ENCODE data around the gene PLCL2. TPM values are rescaled to one million over a fixed set of nuclear protein-coding genes. Genes with fewer than 3 reads are reported as not detected.

PLCL2 gene
- total and polyA plus RNA-seq, 2 donors (not counting 1 experiment from before 2014, with no cell fraction given): 4.0 to 11.9 TPM

DNA sequence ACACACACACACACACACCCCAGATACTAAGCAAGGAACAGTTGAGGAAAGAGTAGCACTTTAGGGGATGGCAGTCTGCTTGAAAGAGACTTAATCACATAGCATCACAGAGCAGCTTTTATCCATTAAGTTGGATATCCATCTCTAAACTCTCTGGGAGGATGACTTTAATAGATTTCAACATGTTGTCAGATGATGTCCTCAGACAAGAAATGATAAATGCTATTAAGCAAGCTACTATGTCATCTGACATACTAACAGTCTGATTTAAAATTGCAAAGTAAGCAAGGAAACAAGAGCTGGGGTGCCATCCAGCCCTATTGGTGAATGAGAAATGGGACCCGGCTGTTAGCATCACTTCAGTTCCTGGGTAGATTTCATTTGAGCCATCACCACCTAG is 136.9 kb downstream of the PLCL2 start:
- H3K4me3 ChIP-seq (replicated peaks in 1 of 4; ENCODE audit: control extremely low read depth in 1 of 4, insufficient read depth in 1 of 4, low read depth in 3 of 4, low read length in 4 of 4): no peak overlapping the region
- no peak overlapping the region for H3K27ac ChIP-seq (ENCODE audit: insufficient read depth, low read length)
- TF ChIP-seq EZH2 (IDR thresholded peaks at IDR 0.05; ENCODE audit: low read length, missing control alignments): no peak
- TF ChIP-seq, protein P1, sequence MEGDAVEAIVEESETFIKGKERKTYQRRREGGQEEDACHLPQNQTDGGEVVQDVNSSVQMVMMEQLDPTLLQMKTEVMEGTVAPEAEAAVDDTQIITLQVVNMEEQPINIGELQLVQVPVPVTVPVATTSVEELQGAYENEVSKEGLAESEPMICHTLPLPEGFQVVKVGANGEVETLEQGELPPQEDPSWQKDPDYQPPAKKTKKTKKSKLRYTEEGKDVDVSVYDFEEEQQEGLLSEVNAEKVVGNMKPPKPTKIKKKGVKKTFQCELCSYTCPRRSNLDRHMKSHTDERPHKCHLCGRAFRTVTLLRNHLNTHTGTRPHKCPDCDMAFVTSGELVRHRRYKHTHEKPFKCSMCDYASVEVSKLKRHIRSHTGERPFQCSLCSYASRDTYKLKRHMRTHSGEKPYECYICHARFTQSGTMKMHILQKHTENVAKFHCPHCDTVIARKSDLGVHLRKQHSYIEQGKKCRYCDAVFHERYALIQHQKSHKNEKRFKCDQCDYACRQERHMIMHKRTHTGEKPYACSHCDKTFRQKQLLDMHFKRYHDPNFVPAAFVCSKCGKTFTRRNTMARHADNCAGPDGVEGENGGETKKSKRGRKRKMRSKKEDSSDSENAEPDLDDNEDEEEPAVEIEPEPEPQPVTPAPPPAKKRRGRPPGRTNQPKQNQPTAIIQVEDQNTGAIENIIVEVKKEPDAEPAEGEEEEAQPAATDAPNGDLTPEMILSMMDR (conservative IDR thresholded peaks at IDR 0.05 in 1 of 2, IDR thresholded peaks at IDR 0.05 in 1 of 2; ENCODE audit: low read depth in 1 of 2, low read length in 2 of 2): no peak
- H2AFZ ChIP-seq (ENCODE audit: low read length): no peak overlapping the region
- no peaks in the 10 kb centered on the region for H3K79me2 ChIP-seq (ENCODE audit: control insufficient read depth, insufficient read depth, low read length)
- H3K9me3 ChIP-seq (ENCODE audit: control insufficient read depth, insufficient read depth, low read depth, low read length): no peaks in the 10 kb centered on the region
- H3K9ac ChIP-seq (ENCODE audit: insufficient read depth, low read length): no peak overlapping the region
- H3K36me3 ChIP-seq (ENCODE audit: control insufficient read depth, insufficient read depth, low read length): no peaks in the 10 kb centered on the region
- no peak for DNase-seq (ENCODE audit: low read depth in 2 of 2)
- H3K4me2 ChIP-seq (ENCODE audit: extremely low read depth, insufficient read depth, low read length): no peak overlapping the region
- H4K20me1 ChIP-seq (ENCODE audit: control insufficient read depth, extremely low read depth, insufficient read depth, low read length): no peaks in the 10 kb centered on the region
- no peaks in the 10 kb centered on the region for H3K4me1 ChIP-seq (ENCODE audit: control insufficient read depth, extremely low read depth, insufficient read depth, low read length)
- no peaks in the 10 kb centered on the region for H3K27me3 ChIP-seq (ENCODE audit: control insufficient read depth, insufficient read depth, low read length)

DNA sequence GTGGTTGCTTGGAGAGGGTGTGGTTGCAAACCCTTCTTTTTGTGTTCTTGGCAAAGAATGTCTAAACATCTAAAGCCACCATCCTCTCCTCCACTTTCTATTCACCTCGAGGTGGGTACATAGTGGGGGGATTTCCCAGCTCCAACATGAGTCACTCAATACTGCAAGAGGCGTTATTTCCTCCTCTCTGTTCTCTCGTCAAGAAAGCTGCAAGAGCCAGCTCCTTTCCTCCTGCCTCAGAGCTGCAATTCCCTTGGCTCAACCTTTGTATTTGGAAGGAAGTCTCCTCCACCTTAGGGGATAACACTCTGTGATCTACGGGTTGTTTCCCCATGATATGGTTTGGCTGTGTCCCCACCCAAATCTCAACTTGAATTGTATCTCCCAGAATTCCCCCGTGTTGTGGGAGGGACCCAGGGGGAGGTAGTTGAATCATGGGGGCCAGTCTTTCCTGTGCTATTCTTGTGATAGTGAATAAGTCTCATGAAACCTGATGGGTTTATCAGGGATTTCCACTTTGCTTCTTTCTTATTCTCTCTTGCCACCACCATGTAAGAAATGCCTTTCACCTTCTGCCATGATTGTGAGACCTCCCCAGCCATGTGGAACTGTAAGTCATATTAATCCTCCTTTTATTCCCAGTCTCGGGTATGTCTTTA is 138.4 kb downstream of the PLCL2 start:
- no peaks in the 10 kb centered on the region for H3K36me3 ChIP-seq (ENCODE audit: control insufficient read depth, insufficient read depth, low read length)
- H3K27ac ChIP-seq (ENCODE audit: insufficient read depth, low read length): no peak overlapping the region
- no peak overlapping the region for H2AFZ ChIP-seq (ENCODE audit: low read length)
- peak in 1 of 2 donors; percentile 26 for DNase-seq (ENCODE audit: low read depth in 2 of 2)
- no peak for TF ChIP-seq EZH2 (IDR thresholded peaks at IDR 0.05; ENCODE audit: low read length, missing control alignments)
- TF ChIP-seq, protein P1 (conservative IDR thresholded peaks at IDR 0.05 in 1 of 2, IDR thresholded peaks at IDR 0.05 in 1 of 2; ENCODE audit: low read depth in 1 of 2, low read length in 2 of 2): no peak
- no peak overlapping the region for H3K4me2 ChIP-seq (ENCODE audit: extremely low read depth, insufficient read depth, low read length)
- H3K9ac ChIP-seq (ENCODE audit: insufficient read depth, low read length): no peak overlapping the region
- no peak overlapping the region for H3K4me3 ChIP-seq (replicated peaks in 1 of 4; ENCODE audit: control extremely low read depth in 1 of 4, insufficient read depth in 1 of 4, low read depth in 3 of 4, low read length in 4 of 4)
- H3K9me3 ChIP-seq (ENCODE audit: control insufficient read depth, insufficient read depth, low read depth, low read length): no peaks in the 10 kb centered on the region
- H3K27me3 ChIP-seq (ENCODE audit: control insufficient read depth, insufficient read depth, low read length): no peaks in the 10 kb centered on the region
- H3K4me1 ChIP-seq (ENCODE audit: control insufficient read depth, extremely low read depth, insufficient read depth, low read length): no peaks in the 10 kb centered on the region
- no peaks in the 10 kb centered on the region for H4K20me1 ChIP-seq (ENCODE audit: control insufficient read depth, extremely low read depth, insufficient read depth, low read length)
- H3K79me2 ChIP-seq (ENCODE audit: control insufficient read depth, insufficient read depth, low read length): no peaks in the 10 kb centered on the region

DNA sequence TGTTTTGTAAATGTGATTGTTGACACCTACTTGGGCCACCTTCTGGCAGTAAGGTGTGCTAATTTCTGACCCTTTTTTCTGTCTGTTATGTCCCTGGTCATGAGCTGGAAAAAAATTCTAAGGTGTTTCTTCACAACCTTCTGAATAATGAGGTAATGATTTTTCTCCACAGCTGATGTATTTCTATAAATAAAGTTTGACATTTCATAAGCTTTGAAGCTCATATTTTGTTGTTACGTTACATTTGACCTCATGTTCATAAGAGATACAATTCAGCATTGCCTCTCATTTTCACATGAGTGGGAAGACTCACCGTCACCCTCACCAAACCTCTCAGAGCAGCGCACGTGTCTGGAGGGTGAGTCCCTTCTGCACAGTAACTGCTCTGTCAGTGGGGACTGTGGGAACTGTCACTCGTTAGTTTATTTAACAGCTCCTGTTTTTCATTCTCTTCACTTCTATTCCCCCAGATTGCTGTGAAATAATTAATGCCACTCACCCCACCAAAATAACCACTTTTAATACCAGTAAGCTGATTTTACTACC is 140.9 kb downstream of the PLCL2 start:
- Histone ChIP-seq H3K4me1 (ENCODE audit: control insufficient read depth, extremely low read depth, insufficient read depth, low read length) (no peaks in the 10 kb centered on the region), H4K20me1 (ENCODE audit: control insufficient read depth, extremely low read depth, insufficient read depth, low read length) (no peaks in the 10 kb centered on the region), H3K9me3 (ENCODE audit: control insufficient read depth, insufficient read depth, low read depth, low read length) (no peaks in the 10 kb centered on the region), H3K79me2 (ENCODE audit: control insufficient read depth, insufficient read depth, low read length) (no peaks in the 10 kb centered on the region), H3K27ac (ENCODE audit: insufficient read depth, low read length) (no peak overlapping the region), H3K9ac (ENCODE audit: insufficient read depth, low read length) (no peak overlapping the region), H3K4me3 (replicated peaks in 1 of 4; ENCODE audit: control extremely low read depth in 1 of 4, insufficient read depth in 1 of 4, low read depth in 3 of 4, low read length in 4 of 4) (no peak overlapping the region), H3K27me3 (ENCODE audit: control insufficient read depth, insufficient read depth, low read length) (no peaks in the 10 kb centered on the region), H3K36me3 (ENCODE audit: control insufficient read depth, insufficient read depth, low read length) (no peaks in the 10 kb centered on the region), H2AFZ (ENCODE audit: low read length) (no peak overlapping the region), H3K4me2 (ENCODE audit: extremely low read depth, insufficient read depth, low read length) (no peak overlapping the region)
- TF ChIP-seq, protein P1 (conservative IDR thresholded peaks at IDR 0.05 in 1 of 2, IDR thresholded peaks at IDR 0.05 in 1 of 2; ENCODE audit: low read depth in 1 of 2, low read length in 2 of 2): no peak
- TF ChIP-seq EZH2 (IDR thresholded peaks at IDR 0.05; ENCODE audit: low read length, missing control alignments): no peak
- no peak for DNase-seq (ENCODE audit: low read depth in 2 of 2)
